ENCODE data around the gene GDNF.

Gene GDNF

DNA sequence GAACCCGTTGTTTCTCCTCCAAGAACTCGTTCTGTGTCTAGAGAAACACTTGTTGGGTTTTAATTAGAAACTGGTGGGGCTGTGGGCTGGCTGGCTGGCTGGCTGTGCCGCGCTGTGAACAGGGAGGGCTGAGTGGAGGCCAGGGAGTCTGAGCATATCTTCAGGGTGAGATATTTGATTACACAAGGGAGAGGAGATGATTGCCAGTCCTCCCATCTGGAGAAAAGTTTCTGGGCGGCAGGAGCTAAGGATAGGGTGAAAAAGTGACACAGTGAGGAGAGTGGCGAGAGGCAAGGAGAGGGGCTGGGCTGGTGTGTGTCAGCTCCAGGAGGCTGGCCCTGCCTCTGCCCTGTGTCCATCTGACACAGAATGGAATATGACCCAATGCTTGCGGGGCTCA is 63.0 kb downstream of the GDNF start:
- no peak for DNase-seq

DNA sequence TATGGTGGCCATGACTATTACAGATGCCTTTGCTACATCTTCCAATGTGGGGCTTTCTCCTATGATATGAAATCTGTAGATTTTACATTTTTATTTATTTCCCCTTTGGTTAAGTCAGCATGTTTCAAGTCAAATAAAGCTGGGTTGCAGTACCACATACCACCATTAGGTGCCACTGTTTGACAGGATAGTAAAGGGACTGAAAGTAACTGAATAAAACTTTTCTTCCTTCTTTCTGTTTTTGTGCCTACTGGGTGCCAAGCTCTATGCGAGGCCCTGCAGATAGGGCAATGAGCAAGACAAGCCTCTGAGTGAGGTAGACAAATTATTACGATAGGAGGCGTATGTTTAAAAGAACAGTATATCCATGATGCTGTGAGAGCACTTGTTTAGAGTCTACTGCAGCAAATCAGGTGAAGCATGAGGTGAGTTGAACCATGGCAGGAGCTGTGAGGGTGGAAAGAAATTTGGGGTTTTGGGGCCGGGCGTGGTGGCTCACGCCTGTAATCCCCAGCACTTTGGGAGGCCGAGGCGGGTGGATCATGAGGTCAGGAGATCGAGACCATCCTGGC is 64.8 kb downstream of the GDNF start:
- DNase-seq, result no peak

DNA sequence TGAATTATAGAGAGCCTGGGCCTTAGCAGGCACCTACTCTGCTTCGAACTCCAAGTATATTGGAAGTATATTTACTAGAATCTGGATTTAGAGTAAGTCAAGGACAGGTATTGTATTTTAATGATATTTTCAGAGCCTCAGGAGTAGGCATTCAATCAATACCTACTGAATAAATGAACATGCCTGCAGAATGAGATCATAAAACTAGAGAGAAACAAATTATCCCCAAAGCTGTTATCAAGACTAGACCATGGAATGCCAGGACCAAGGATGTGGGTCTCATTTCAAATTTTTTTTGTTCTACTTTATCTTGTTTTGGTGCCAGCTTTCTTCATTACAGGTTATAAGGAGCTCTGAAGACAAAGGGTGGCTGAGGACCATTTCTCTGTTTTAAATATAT is 66.0 kb downstream of the GDNF start:
- no peak for DNase-seq

DNA sequence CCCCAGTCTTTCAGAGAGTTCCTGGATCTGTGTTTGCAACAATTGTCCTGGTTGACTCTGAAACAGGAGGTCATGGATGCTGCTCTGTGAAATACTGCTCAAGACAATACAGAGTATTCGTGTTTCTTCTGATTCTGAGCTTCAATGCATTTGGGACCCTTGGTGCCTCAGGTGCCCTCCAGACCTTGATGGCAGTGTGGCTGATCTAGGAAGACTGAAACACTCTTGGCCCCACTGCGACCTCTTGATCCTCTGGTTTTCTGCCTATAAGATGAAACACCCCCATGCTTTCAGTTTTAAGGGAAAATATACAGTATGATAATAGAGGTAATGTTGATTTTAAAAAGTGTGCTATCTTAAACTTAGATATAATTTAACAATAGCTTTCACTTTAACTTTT is 67.6 kb downstream of the GDNF start:
- DNase-seq, result no peak

DNA sequence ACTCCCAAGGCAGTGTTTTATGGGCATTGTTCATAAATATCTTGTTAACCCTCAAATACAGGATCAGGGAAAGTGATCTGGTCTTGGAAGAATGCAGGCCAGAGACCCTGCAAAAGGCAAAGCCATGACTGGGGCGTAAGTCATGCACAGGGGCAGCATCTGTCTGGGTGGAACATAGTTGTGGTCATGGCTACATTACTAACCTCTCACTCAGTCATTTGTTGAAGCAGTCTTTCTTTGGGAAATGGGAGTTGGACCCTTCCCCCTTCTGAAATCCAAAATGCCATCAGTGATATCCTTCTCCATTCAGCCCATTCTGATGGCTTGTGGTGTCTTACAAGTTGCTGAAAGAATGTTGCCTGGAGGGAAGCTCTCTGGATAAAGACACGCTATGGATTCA is 68.1 kb downstream of the GDNF start:
- DNase-seq, result no peak

DNA sequence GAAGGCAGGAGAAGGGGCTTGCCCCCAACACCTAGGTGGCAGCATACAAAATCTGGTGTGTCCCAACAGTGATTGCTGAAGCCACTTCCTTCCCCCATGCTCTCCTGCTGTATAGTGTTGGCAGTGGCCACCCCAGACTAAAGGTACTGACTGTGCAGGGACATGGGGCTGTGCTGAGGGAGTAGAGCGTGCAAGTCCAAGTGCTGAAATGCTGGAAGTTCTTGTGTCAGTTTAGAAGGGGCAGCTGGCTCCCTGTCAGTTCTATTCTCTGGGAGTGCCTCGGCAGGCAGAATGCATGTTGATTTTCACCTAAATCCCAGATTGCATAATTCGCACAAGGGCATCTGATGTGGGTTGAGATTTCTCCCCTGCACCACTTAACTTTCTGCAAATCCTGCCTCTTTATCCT is 68.6 kb downstream of the GDNF start:
- no peak for DNase-seq

DNA sequence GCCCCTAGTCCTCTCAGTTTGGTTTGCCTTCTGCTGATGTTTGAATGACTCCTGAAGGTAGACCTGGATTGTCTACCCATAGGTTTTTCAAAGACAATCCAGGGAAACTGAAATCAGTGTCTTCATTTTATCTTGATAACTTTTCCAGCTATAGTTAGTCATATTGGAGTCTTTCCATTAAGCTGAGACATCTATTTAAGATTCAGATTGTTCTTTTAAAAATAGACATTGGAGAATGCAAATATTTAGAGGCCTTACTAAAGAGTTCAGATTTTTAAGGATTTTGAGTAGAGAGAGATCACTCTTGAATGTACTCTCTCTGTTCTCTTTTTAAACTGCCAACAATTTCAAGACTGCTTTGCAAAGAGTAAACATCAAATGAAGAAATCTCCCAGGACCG is 69.1 kb downstream of the GDNF start:
- DNase-seq, result no peak

DNA sequence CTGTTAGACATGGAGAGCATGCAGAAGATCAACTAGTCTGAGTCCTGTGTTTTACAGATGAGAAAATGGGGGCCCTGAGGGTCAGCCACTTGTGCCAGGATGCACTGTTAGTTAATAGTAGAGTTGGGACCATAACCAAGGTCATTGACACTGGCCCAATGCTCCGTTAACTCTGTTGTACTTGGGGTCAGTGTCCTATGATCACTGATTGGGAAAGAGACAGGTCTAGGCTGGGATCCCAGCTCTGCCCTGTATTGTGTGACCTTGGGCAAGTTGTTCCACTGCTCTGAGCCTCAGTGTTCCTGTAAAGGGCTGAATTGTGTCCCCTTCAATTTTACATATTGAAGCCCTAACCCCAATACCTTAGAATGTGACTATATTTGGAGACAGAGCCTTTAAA is 70.0 kb downstream of the GDNF start:
- no peak for DNase-seq

DNA sequence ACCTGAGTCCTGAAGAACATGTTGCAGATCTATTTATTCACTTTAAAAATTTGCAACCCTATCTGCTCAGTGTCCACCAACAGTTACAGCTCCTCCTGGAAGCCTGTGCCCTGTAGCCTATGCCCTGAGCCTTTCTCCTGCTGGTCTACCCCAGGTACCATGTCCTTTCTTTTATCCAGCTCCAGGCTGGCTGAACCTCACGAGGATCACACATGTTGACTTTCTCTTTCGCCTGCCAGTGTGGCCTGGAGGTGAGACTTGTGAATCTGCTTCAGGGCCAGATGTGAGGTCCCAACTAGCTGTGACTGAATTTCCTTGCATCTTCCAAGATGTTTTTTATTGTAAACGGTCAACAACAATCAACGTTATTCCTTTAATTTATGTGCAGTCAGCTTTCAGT is 70.7 kb downstream of the GDNF start:
- DNase-seq, result no peak

DNA sequence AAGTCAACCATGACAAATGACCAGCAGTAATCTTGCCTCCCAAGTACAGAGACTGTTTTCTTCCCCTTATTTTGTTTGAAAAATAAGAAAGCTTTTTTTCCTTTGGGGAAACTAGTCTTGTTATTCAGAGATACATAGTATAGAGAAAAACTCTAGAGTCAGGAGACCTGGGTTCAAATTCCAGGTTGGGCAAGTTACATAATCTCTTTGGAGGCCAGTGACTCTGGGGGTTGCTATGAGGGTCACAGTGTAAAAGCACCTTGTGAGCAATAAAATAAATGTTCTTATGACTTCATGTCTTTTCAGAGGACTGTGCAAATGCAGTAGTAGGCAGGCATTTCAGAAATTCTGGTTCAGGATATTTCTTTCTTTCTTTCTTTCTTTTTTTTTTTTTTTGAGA is 71.5 kb downstream of the GDNF start:
- no peak for DNase-seq

DNA sequence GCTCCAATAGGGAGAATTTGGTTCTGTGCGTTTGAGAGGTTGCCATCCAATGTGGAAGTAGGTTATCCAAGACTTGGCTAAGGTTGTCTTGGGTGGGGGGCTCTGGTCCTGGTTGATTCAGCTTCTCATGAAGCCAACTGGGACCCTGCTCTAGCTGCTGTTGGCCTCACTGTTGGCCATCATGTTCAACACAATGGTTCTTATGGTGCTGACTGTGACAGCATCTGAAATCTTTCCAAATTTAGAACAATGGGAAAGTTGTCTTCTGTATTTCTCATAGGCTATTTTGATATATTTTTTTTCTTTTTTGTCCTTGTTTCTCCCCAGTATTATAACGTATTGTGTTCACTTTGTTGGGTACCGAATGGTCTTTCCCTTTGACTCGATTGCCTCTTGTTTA is 71.9 kb downstream of the GDNF start:
- DNase-seq, result no peak

DNA sequence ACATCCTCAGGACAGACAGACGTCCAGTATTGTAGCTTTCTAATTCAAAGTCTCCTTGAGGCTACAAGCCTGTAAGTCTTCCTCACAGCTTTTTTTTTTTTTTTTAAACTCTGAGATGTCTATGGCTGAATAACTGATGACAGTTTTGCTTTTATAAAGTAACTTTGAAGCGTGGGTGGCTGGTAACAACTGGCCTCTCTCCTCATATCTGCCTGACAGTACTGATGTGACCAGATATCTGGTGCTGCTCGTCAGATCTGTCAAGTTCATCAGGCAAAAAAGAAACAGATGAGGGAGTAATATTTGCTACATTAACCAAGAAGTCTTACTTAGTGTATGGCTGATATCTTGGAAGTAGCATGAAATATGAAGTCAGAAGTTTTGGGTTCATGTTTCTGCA is 72.6 kb downstream of the GDNF start:
- no peak for DNase-seq

Measured in NCI-H2171 treated with DMSO at 0.1 percent for 48 hours (cell line).